ENCODE results near the gene ISY1.
"Not testable (repeated sequence)": the region's sequence is repeated elsewhere in the genome, so short reads cannot be mapped to it uniquely, and the experiment has no call there.

The ISY1 gene

GRCh38 chr3:129160891-129161859, at the start of gene ISY1:
Gene ISY1, minus strand, starts transcription at chr3:129161063. Its CDS starts 88 bp downstream, at chr3:129160975.
- DNase-seq, result peak; percentile 92

- no peak for DNase-seq
These were observed 46.6 kb upstream of the ISY1 start for GRCh38 chr3:129207479-129207878.

GRCh38 chr3:129205109-129205832, 44.4 kb upstream of the ISY1 start:
- DNase-seq, result no peak

GRCh38 chr3:129204473-129204872, 43.6 kb upstream of the ISY1 start:
- DNase-seq, result no peak

GRCh38 chr3:129199366-129199765, 38.5 kb upstream of the ISY1 start:
- DNase-seq, result no peak

GRCh38 chr3:129197321-129197720, 36.5 kb upstream of the ISY1 start:
- DNase-seq, result no peak

GRCh38 chr3:129196601-129197000, 35.7 kb upstream of the ISY1 start:
- no peak for DNase-seq

- DNase-seq, result no peak
These were observed 34.9 kb upstream of the ISY1 start for GRCh38 chr3:129195731-129196256.

- not testable (repeated sequence) for DNase-seq
These were observed 28.9 kb upstream of the ISY1 start for GRCh38 chr3:129189793-129190192.

- DNase-seq, result no peak
These were observed 27.0 kb upstream of the ISY1 start for GRCh38 chr3:129187857-129188256.

GRCh38 chr3:129185783-129186182, 24.9 kb upstream of the ISY1 start:
- DNase-seq, result no peak

GRCh38 chr3:129184784-129185542, 24.1 kb upstream of the ISY1 start:
- DNase-seq, result not testable (repeated sequence)

GRCh38 chr3:129184396-129184657, 23.5 kb upstream of the ISY1 start:
- no peak for DNase-seq

- peak; percentile 65 for DNase-seq
These were observed 22.9 kb upstream of the ISY1 start, which contains the start of gene CNBP for GRCh38 chr3:129183569-129184395. Gene CNBP, minus strand, starts transcription at chr3:129183896. Its CDS starts 12,139 bp downstream, at chr3:129171757.

GRCh38 chr3:129182390-129183185, 21.7 kb upstream of the ISY1 start:
- no peak for DNase-seq

- DNase-seq, result no peak
These were observed 21.0 kb upstream of the ISY1 start for GRCh38 chr3:129181819-129182218.

GRCh38 chr3:129180461-129180860, 19.6 kb upstream of the ISY1 start:
- no peak for DNase-seq

- no peak for DNase-seq
These were observed 15.2 kb upstream of the ISY1 start for GRCh38 chr3:129176051-129176450.

GRCh38 chr3:129173725-129174124, 12.9 kb upstream of the ISY1 start:
- no peak for DNase-seq

- DNase-seq, result no peak
These were observed 12.3 kb upstream of the ISY1 start for GRCh38 chr3:129173206-129173605.

Measured in SIG-M5 (cell line).